NOMO-1 treated with dmso at 0.1 percent for 144 hours (cell line): ENCODE measurements around the gene ELF1.
A peak's percentile ranks its signal among the peaks of the same experiment; 100 is the strongest.
"Not testable (repeated sequence)": the region's sequence is repeated elsewhere in the genome, so short reads cannot be mapped to it uniquely, and the experiment has no call there.

Source experiments
- DNase-seq: peaks from one replicate; lab custom pipeline; 2025; ENCODE audit not compliant: unreplicated experiment; lab: John Stamatoyannopoulos, UW

ELF1 gene

GRCh38 chr13:40983259-40983658, 35.9 kb downstream of the ELF1 start:
- no peak for DNase-seq

- DNase-seq, result peak; percentile 78
Observed at GRCh38 chr13:40982772-40983171, 36.3 kb downstream of the ELF1 start.

GRCh38 chr13:40981949-40982348, 37.2 kb downstream of the ELF1 start:
- no peak for DNase-seq

GRCh38 chr13:40981361-40981760, 37.8 kb downstream of the ELF1 start:
- peak; percentile 59 for DNase-seq

GRCh38 chr13:40980461-40980860, 38.7 kb downstream of the ELF1 start:
- DNase-seq, result no peak

- DNase-seq, result no peak
Observed at GRCh38 chr13:40979232-40979631, 39.9 kb downstream of the ELF1 start.

GRCh38 chr13:40978109-40978508, 41.0 kb downstream of the ELF1 start:
- DNase-seq, result not testable (repeated sequence)

GRCh38 chr13:40975441-40975840, 43.7 kb downstream of the ELF1 start:
- DNase-seq, result no peak

- peak; percentile 59 for DNase-seq
Observed at GRCh38 chr13:40974460-40975407, 44.4 kb downstream of the ELF1 start.

- no peak for DNase-seq
Observed at GRCh38 chr13:40973409-40973808, 45.7 kb downstream of the ELF1 start.

- no peak for DNase-seq
Observed at GRCh38 chr13:40971321-40971720, 47.8 kb downstream of the ELF1 start.

- DNase-seq, result no peak
Observed at GRCh38 chr13:40970803-40971202, 48.3 kb downstream of the ELF1 start.

- peak; percentile 35 for DNase-seq
Observed at GRCh38 chr13:40969169-40969901, 49.8 kb downstream of the ELF1 start.

- DNase-seq, result no peak
Observed at GRCh38 chr13:40968416-40969000, 50.6 kb downstream of the ELF1 start.

GRCh38 chr13:40966298-40966697, 52.8 kb downstream of the ELF1 start:
- DNase-seq, result peak; percentile 71

- DNase-seq, result no peak
Observed at GRCh38 chr13:40963927-40964326, 55.2 kb downstream of the ELF1 start.

GRCh38 chr13:40961826-40962225, 57.3 kb downstream of the ELF1 start:
- DNase-seq, result no peak

GRCh38 chr13:40961214-40961613, 57.9 kb downstream of the ELF1 start:
- peak; percentile 73 for DNase-seq

- no peak for DNase-seq
Observed at GRCh38 chr13:40960716-40961115, 58.4 kb downstream of the ELF1 start.

- DNase-seq, result no peak
Observed at GRCh38 chr13:40958655-40959054, 60.5 kb downstream of the ELF1 start.

- no peak for DNase-seq
Observed at GRCh38 chr13:40946485-40946884, 72.6 kb downstream of the ELF1 start.

- DNase-seq, result no peak
Observed at GRCh38 chr13:40943073-40943472, 76.0 kb downstream of the ELF1 start.
